GM10266 (cell line): Measurements from ENCODE around the gene OR1S2.
"Not testable (repeated sequence)": the region's sequence is repeated elsewhere in the genome, so short reads cannot be mapped to it uniquely, and the experiment has no call there.

Experiments
- DNase-seq: peaks from one replicate; pipeline ENCODE4 v3.0.0; 2012; ENCODE audit errors: extremely low spot score
- TF ChIP-seq, protein P1 (sequence below): IDR thresholded peaks from 2 replicates; pipeline ENCODE4 v1.5.1; 2012; ENCODE audit warnings: mild to moderate bottlenecking, low read depth; ENCODE audit not compliant: control insufficient read depth, insufficient read depth; ENCODE audit errors: missing control alignments

OR1S2 gene, protein sequence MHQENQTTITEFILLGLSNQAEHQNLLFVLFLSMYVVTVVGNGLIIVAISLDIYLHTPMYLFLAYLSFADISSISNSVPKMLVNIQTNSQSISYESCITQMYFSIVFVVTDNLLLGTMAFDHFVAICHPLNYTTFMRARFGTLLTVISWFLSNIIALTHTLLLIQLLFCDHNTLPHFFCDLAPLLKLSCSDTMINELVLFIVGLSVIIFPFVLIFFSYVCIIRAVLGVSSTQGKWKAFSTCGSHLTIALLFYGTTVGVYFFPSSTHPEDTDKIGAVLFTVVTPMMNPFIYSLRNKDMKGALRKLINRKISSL

DNA sequence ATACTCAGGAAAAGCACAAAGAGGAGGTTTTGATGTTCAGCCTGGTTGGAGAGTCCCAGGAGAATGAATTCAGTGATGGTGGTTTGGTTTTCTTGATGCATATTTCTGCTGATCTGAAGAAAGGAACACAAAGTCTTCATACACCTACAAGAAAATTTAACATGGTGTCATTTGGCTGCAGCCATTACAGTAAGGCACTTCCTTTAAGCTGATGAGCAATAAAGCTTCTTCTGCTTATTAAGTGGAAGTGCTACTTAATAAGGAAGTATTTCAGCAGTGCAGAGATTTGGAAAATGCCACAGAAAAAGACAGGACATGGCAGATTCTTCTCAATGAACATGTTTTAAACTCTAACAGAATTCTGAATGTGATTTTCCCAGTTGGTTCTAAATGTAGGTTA, at the start of gene OR1S2:
TSS of gene OR1S2 (minus strand) at position 101 of the 400 bp plus-strand sequence. CDS start at position 101, 0 bp downstream.
- no peak for DNase-seq
- TF ChIP-seq, protein P1, sequence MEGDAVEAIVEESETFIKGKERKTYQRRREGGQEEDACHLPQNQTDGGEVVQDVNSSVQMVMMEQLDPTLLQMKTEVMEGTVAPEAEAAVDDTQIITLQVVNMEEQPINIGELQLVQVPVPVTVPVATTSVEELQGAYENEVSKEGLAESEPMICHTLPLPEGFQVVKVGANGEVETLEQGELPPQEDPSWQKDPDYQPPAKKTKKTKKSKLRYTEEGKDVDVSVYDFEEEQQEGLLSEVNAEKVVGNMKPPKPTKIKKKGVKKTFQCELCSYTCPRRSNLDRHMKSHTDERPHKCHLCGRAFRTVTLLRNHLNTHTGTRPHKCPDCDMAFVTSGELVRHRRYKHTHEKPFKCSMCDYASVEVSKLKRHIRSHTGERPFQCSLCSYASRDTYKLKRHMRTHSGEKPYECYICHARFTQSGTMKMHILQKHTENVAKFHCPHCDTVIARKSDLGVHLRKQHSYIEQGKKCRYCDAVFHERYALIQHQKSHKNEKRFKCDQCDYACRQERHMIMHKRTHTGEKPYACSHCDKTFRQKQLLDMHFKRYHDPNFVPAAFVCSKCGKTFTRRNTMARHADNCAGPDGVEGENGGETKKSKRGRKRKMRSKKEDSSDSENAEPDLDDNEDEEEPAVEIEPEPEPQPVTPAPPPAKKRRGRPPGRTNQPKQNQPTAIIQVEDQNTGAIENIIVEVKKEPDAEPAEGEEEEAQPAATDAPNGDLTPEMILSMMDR, result no peak

DNA sequence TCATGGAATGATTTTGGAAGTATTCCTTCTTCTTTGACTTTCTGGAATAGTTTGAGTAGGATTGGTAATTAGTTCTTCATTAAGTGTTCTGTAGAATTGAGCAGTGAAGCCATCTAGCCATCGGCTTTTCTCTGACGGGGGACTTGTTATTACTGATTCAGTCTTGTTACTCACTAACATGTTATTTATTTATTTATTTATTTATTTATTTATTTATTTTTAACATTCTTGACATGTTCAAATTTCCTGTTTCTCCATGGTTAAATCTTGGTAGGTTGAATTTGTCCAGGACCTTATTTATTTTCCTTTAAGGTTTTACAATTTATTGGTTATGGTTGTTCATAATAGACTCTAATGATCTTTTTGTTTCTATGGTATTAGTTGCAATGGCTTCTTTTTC, 40.0 kb upstream of the OR1S2 start:
- TF ChIP-seq, protein P1, result no peak
- DNase-seq, result no peak

- TF ChIP-seq, protein P1, result no peak
- DNase-seq, result no peak
Measured at GRCh38 chr11:58227956-58228615, 24.1 kb upstream of the OR1S2 start.

GRCh38 chr11:58222721-58223120, 18.8 kb upstream of the OR1S2 start:
- TF ChIP-seq, protein P1, result no peak
- no peak for DNase-seq

DNA sequence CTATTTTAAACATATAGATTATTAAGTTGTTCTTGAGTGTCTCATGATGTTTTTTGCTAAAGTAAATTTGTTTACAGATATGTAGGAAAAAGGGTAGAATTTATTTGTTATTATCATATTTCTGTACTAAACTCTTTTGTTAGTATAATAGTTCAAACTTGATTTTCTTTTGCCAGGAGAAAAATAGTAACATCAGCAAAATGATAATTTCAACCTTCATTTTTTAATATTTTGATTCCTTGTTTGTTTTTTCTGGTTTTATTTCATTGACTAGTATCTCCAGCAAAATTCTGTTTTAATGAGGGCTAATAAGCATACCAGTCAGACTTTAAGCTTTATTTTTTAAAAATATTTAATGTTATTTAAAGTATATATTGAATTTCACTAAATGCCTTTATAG, 12.5 kb upstream of the OR1S2 start:
- TF ChIP-seq, protein P1, result no peak
- DNase-seq, result no peak

GRCh38 chr11:58212420-58212819, 8.5 kb upstream of the OR1S2 start, which contains the start of gene OR1S1:
OR1S1 (plus strand) TSS chr11:58212720.
- DNase-seq, result not testable (repeated sequence)

GRCh38 chr11:58199271-58199670, 4.7 kb downstream of the OR1S2 start:
- TF ChIP-seq, protein P1, result no peak
- no peak for DNase-seq
